HCT116 (cell line): Measurements from ENCODE around the gene FBXO22. TPM values are rescaled to one million over a fixed set of nuclear protein-coding genes. Genes with fewer than 3 reads are reported as not detected.

Experiments used
- ATAC-seq: fragments of 200-7000 bp; cut with Tn5 transposase; 2 replicates; pipeline ENCODE4 v1.9.1; 2020; ENCODE audit warnings: mild to moderate bottlenecking, moderate library complexity
- BruUV-seq: library from RNA; stranded (reverse); fragments of 400-500 nt; replicated peaks from 2 replicates; lab custom pipeline; 2021; lab: Mats Ljungman, UMichigan
- CTCF ChIA-PET: fragments of 300-600 bp; sonication (Branson Sonifier 250); formaldehyde crosslinking; loops from one replicate; lab custom pipeline; 2021; ENCODE audit warnings: antibody characterized with exemption; lab: Charles Lee
- POLR2A ChIA-PET: fragments of 300-600, 350-600 bp; sonication (Branson Sonifier 250); formaldehyde crosslinking; loops from one replicate; lab custom pipeline; 2021; ENCODE audit warnings: antibody characterized with exemption; lab: Charles Lee
- RAD21 ChIA-PET, 2 experiments: fragments of 300-600 bp; sonication (Branson Sonifier 250); formaldehyde crosslinking; loops; one replicate each; lab custom pipeline; 2023; ENCODE audit warnings: low total read pairs in 2 of 2; ENCODE audit not compliant: uncharacterized antibody in 2 of 2, unreplicated experiment in 2 of 2, low non-redundant PET in 1 of 2; lab: Charles Lee
- DNase-seq: peaks from one replicate; pipeline ENCODE4 v3.0.0-alpha.2; 2010; ENCODE audit warnings: low read depth, low spot score
- H2AFZ ChIP-seq: fragments of 200-600 bp; shearing (Covaris generic), sonication (generic); 2 replicates; pipeline ENCODE4 v1.6.1; 2017; ENCODE audit warnings: low read depth, mixed run types, mixed read lengths, antibody characterized with exemption, low read length; ENCODE audit not compliant: poor library complexity, severe bottlenecking
- H3K27ac ChIP-seq: 2 replicates; pipeline ENCODE4 v1.5.1; 2012; ENCODE audit warnings: low read depth, low read length
- H3K27me3 ChIP-seq: fragments of 200-600 bp; sonication (generic); 2 replicates; pipeline ENCODE4 v1.6.1; 2016; ENCODE audit warnings: mixed run types, low read length, mixed read lengths; ENCODE audit not compliant: insufficient read depth
- H3K36me3 ChIP-seq, 2 experiments: fragments of 200-500 bp in 1 of 2; fragments of 200-600 bp in 1 of 2; sonication (Bioruptor generic) in 1 of 2; sonication (generic) in 1 of 2; 2 replicates each; pipeline versions ENCODE4 v1.5.1 to v1.6.1; 2014 to 2016; ENCODE audit warnings: low read length in 2 of 2, inconsistent platforms in 1 of 2, mixed read lengths in 1 of 2, mixed run types in 1 of 2; ENCODE audit not compliant: insufficient read depth in 2 of 2, control insufficient read depth in 1 of 2
- H3K4me1 ChIP-seq, 2 experiments: fragments of 200-600 bp in 1 of 2; sonication (generic) in 1 of 2; 2 replicates each; pipeline versions ENCODE4 v1.5.1 to v1.6.1; 2012 to 2017; ENCODE audit warnings: low read length in 2 of 2, inconsistent platforms in 1 of 2, mild to moderate bottlenecking in 1 of 2, mixed read lengths in 1 of 2, mixed run types in 1 of 2, moderate library complexity in 1 of 2; ENCODE audit not compliant: insufficient read depth in 2 of 2, control insufficient read depth in 1 of 2
- H3K4me2 ChIP-seq: fragments of 200-600 bp; sonication (generic); 2 replicates; pipeline ENCODE4 v1.6.1; 2017; ENCODE audit warnings: mixed run types, low read length, mixed read lengths
- H3K4me3 ChIP-seq, 2 experiments: fragments of 200-600 bp in 1 of 2; sonication (generic) in 1 of 2; replicated peaks in 1 of 2; 2 replicates each; pipeline ENCODE4 v1.5.1; 2011 to 2016; ENCODE audit warnings: low read length in 2 of 2, control low read depth in 1 of 2, low read depth in 1 of 2, mild to moderate bottlenecking in 1 of 2, mixed read lengths in 1 of 2, mixed run types in 1 of 2
- H3K79me2 ChIP-seq: fragments of 200-600 bp; sonication (generic); 2 replicates; pipeline ENCODE4 v1.6.1; 2017; ENCODE audit warnings: mild to moderate bottlenecking, mixed run types, low read length, moderate library complexity, mixed read lengths; ENCODE audit not compliant: insufficient read depth
- H3K9ac ChIP-seq: fragments of 200-600 bp; sonication (generic); 2 replicates; pipeline ENCODE4 v1.6.1; 2016; ENCODE audit warnings: low read length, mixed read lengths
- H3K9me2 ChIP-seq: fragments of 200-600 bp; sonication (generic), shearing (Covaris generic); 2 replicates; pipeline ENCODE4 v1.6.1; 2017; ENCODE audit warnings: mixed run types, mild to moderate bottlenecking, moderate library complexity; ENCODE audit not compliant: insufficient read depth
- H3K9me3 ChIP-seq, 2 experiments: fragments of 200-500 bp in 1 of 2; fragments of 200-600 bp in 1 of 2; sonication (Bioruptor generic) in 1 of 2; sonication (generic) in 1 of 2; 2 replicates each; pipeline ENCODE4 v1.6.1; 2014 to 2017; ENCODE audit warnings: low read length in 2 of 2, mixed read lengths in 2 of 2, inconsistent platforms in 1 of 2, low read depth in 1 of 2, mild to moderate bottlenecking in 1 of 2, mixed run types in 1 of 2, moderate library complexity in 1 of 2; ENCODE audit not compliant: control insufficient read depth in 1 of 2, insufficient read depth in 1 of 2
- H4K20me1 ChIP-seq: fragments of 200-600 bp; sonication (generic), shearing (Covaris generic); 2 replicates; pipeline ENCODE4 v1.6.1; 2017; ENCODE audit warnings: mixed run types, mild to moderate bottlenecking, moderate library complexity; ENCODE audit not compliant: insufficient read depth
- EZH2 ChIP-seq: fragments of 200-600 bp; sonication (generic); IDR thresholded peaks from 2 replicates; pipeline ENCODE4 v1.6.1; 2017; ENCODE audit warnings: antibody characterized with exemption, mixed run types
- EZH2phosphoT487 ChIP-seq: fragments of 200-600 bp; IDR thresholded peaks from 2 replicates; pipeline ENCODE4 v1.6.1; 2018; ENCODE audit warnings: antibody characterized with exemption, borderline replicate concordance
- FOSL1 ChIP-seq: IDR thresholded peaks from 2 replicates; pipeline ENCODE4 v1.6.1; 2012; ENCODE audit warnings: low read depth
- JUND ChIP-seq: IDR thresholded peaks from 2 replicates; pipeline ENCODE4 v1.6.1; 2012
- POLR2A ChIP-seq: IDR thresholded peaks from 2 replicates; pipeline ENCODE4 v1.7.0; 2011; ENCODE audit warnings: borderline replicate concordance; ENCODE audit not compliant: insufficient read depth, insufficient read length; ENCODE audit errors: extremely low read depth
- POLR2AphosphoS5 ChIP-seq: IDR thresholded peaks from 2 replicates; pipeline ENCODE4 v1.6.1; 2011; ENCODE audit warnings: mild to moderate bottlenecking, low read depth, low read length, moderate library complexity
- RAD21 ChIP-seq: IDR thresholded peaks from 2 replicates; pipeline ENCODE4 v1.6.1; 2012; ENCODE audit warnings: low read depth, mild to moderate bottlenecking
- SIN3A ChIP-seq: IDR thresholded peaks from 2 replicates; pipeline ENCODE4 v1.6.1; 2012; ENCODE audit warnings: low read depth
- SP1 ChIP-seq: IDR thresholded peaks from 2 replicates; pipeline ENCODE4 v1.6.1; 2012; ENCODE audit warnings: low read depth
- SRF ChIP-seq: IDR thresholded peaks from 2 replicates; pipeline ENCODE4 v1.6.1; 2012; ENCODE audit warnings: low read depth
- TCF7L2 ChIP-seq: IDR thresholded peaks from 2 replicates; pipeline ENCODE4 v1.7.0; 2011; ENCODE audit warnings: borderline replicate concordance, inconsistent platforms; ENCODE audit not compliant: insufficient read depth, insufficient read length; ENCODE audit errors: extremely low read depth
- YY1 ChIP-seq: IDR thresholded peaks from 2 replicates; pipeline ENCODE4 v1.6.1; 2011; ENCODE audit warnings: low read length, low read depth, moderate library complexity, mild to moderate bottlenecking; ENCODE audit not compliant: insufficient replicate concordance; ENCODE audit errors: extremely low read depth
- ZFX ChIP-seq: fragments of 450-650 bp; IDR thresholded peaks from 2 replicates; pipeline ENCODE4 v1.6.1; 2017
- intact Hi-C: fragments of 100-400 bp; cut with micrococcal nuclease; formaldehyde crosslinking; loops from 2 replicates; pipeline ENCODE4 v1.10.0; 2022
- total RNA-seq: library from RNA; stranded (reverse); gene quantifications from one replicate; pipeline ENCODE4 v1.2.1, GENCODE V29; 2021; ENCODE audit not compliant: unreplicated experiment
- TF ChIP-seq, protein P1 (sequence below): IDR thresholded peaks from 2 replicates; pipeline ENCODE4 v1.6.1; 2012; ENCODE audit warnings: low read depth
- TF ChIP-seq, protein P2 (sequence below): IDR thresholded peaks from 2 replicates; pipeline ENCODE4 v1.6.1; 2011; ENCODE audit warnings: mild to moderate bottlenecking, low read length, moderate library complexity; ENCODE audit not compliant: insufficient replicate concordance; ENCODE audit errors: extremely low read depth
- TF ChIP-seq, protein P3 (sequence below): IDR thresholded peaks from 2 replicates; pipeline ENCODE4 v1.6.1; 2012

Gene FBXO22
- total RNA-seq, 1 experiment from 2014 or later, result 60.3 TPM

DNA sequence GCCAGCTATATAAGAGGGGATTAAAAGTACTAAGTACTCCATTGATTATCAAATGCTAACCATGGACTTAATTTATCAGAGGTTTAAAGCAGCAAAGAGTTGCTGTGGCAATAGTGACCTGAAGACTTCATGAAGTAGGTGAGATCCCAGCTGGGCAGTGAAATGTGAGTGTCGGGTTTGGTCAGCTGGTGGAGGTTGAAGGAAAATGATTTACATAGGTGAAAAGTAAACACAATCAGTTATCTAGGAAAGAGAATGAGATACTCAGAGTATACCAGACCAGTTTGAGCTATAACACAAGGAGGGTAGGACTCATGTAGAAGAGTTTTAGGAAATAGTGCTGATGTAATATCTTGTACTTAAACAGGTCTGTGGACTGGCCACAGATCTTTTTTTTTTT, 16.5 kb upstream of the FBXO22 start:
- no peak for DNase-seq
- Histone ChIP-seq H3K27me3 (no peaks in the 10 kb centered on the region), H3K9me2 (no peaks in the 10 kb centered on the region), H3K4me2 (no peak overlapping the region), H3K4me3 (no peak overlapping the region), H4K20me1 (no peaks in the 10 kb centered on the region), H2AFZ (no peak overlapping the region), H3K4me1 (peaks cover 0 to 8% of the 10 kb centered on the region in 2 experiments; a peak in 2 of 4 replicates), H3K27ac (no peak overlapping the region), H3K9me3 (no peaks in the 10 kb centered on the region), H3K36me3 (no peaks in the 10 kb centered on the region), H3K79me2 (no peaks in the 10 kb centered on the region), H3K9ac (no peak overlapping the region)
- TF ChIP-seq, protein P1, sequence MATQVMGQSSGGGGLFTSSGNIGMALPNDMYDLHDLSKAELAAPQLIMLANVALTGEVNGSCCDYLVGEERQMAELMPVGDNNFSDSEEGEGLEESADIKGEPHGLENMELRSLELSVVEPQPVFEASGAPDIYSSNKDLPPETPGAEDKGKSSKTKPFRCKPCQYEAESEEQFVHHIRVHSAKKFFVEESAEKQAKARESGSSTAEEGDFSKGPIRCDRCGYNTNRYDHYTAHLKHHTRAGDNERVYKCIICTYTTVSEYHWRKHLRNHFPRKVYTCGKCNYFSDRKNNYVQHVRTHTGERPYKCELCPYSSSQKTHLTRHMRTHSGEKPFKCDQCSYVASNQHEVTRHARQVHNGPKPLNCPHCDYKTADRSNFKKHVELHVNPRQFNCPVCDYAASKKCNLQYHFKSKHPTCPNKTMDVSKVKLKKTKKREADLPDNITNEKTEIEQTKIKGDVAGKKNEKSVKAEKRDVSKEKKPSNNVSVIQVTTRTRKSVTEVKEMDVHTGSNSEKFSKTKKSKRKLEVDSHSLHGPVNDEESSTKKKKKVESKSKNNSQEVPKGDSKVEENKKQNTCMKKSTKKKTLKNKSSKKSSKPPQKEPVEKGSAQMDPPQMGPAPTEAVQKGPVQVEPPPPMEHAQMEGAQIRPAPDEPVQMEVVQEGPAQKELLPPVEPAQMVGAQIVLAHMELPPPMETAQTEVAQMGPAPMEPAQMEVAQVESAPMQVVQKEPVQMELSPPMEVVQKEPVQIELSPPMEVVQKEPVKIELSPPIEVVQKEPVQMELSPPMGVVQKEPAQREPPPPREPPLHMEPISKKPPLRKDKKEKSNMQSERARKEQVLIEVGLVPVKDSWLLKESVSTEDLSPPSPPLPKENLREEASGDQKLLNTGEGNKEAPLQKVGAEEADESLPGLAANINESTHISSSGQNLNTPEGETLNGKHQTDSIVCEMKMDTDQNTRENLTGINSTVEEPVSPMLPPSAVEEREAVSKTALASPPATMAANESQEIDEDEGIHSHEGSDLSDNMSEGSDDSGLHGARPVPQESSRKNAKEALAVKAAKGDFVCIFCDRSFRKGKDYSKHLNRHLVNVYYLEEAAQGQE, result no peak
- no peak for TF ChIP-seq SIN3A
- TF ChIP-seq, protein P2, sequence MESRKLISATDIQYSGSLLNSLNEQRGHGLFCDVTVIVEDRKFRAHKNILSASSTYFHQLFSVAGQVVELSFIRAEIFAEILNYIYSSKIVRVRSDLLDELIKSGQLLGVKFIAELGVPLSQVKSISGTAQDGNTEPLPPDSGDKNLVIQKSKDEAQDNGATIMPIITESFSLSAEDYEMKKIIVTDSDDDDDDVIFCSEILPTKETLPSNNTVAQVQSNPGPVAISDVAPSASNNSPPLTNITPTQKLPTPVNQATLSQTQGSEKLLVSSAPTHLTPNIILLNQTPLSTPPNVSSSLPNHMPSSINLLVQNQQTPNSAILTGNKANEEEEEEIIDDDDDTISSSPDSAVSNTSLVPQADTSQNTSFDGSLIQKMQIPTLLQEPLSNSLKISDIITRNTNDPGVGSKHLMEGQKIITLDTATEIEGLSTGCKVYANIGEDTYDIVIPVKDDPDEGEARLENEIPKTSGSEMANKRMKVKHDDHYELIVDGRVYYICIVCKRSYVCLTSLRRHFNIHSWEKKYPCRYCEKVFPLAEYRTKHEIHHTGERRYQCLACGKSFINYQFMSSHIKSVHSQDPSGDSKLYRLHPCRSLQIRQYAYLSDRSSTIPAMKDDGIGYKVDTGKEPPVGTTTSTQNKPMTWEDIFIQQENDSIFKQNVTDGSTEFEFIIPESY, result no peak
- TF ChIP-seq, protein P3, sequence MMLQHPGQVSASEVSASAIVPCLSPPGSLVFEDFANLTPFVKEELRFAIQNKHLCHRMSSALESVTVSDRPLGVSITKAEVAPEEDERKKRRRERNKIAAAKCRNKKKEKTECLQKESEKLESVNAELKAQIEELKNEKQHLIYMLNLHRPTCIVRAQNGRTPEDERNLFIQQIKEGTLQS, result no peak
- no peak for TF ChIP-seq TCF7L2
- no peak for TF ChIP-seq EZH2phosphoT487
- TF ChIP-seq FOSL1, result no peak
- no peak for TF ChIP-seq YY1
- TF ChIP-seq SP1, result no peak
- TF ChIP-seq RAD21, result no peak
- no peak for TF ChIP-seq SRF
- TF ChIP-seq POLR2AphosphoS5, result no peak
- no peak for TF ChIP-seq JUND
- no peak for TF ChIP-seq POLR2A
- no peak for TF ChIP-seq EZH2
- no peak for TF ChIP-seq ZFX
- intact Hi-C loops, result no loop called here
- ChIA-PET RAD21 (no interaction called here), CTCF (no interaction called here), POLR2A (no interaction called here)
- no TSS peak for BruUV-seq
- ATAC-seq, result no peak
